Stimulated activated CD8-positive, alpha-beta memory T cell treated with anti-CD3 and anti-CD28 coated beads, Interleukin-4, amount 100 ng/mL, for 4 hours (primary cell): ENCODE data around the gene BCL11B.

Experiments
- DNase-seq, 2 donors: peaks; one replicate each; pipeline ENCODE4 v3.0.0-alpha.2; 2020; ENCODE audit warnings: low read depth in 2 of 2, low spot score in 1 of 2

BCL11B gene

DNA sequence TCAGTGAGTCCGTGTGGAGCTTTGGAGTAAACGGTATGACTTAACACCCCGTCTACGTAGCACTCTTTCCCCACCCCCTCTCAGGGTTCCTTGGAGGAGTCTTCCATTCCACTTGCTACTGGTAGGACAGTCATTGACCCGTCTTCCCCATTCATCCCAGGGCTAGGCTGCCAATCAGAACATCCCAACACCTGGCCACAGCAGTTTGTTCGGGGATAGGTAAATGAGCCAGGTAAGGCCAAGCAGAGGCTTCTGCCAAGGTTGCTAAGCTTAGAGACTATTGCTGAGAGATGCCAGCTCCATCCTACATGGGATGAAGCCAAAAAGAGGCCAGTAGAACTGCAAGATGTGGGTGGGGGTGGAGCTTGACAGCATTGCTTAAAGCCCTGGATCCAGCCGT lies 130.8 kb downstream of the BCL11B start:
- DNase-seq, result no peak

DNA sequence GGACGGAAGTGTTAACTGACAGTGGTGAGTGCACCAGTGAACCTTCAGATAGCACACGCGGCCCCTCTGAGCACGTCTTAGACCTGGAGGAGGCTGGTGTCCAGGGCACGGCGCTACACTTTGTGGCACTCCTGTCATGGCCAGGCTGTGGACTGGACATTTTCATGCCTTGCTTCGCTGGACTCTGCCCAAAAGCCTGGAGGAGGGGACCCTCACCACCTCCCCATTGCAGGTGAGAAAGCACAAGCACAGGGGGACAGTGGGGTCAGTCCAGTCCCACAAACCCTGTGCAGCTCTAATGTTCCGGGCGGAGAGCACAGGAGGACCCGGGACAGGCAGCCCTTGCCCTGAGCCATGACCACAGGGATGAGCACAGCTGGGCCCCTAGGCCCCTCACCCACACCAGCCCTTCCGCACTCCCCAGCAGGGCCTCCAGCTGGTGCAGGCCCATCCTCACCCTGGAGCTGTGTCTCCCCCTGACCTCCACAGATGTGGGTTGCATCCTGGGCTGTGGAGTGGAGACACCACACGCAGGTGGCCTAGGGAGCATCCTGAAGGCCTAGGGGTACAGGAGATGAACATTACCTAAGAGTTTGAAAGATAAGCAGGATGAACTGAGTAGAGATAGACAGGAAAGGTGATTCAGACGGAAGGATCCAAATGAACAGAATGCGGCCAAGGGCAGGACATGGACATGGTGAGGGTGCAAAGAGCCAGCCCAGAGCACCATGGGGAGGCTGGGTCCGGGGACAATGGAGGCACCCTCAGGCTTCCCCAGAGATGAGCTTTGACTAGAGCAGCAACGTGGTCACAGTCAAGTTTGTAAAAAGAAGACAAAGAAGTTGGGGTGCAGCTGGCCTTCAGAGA lies 132.8 kb downstream of the BCL11B start:
- no peak for DNase-seq

DNA sequence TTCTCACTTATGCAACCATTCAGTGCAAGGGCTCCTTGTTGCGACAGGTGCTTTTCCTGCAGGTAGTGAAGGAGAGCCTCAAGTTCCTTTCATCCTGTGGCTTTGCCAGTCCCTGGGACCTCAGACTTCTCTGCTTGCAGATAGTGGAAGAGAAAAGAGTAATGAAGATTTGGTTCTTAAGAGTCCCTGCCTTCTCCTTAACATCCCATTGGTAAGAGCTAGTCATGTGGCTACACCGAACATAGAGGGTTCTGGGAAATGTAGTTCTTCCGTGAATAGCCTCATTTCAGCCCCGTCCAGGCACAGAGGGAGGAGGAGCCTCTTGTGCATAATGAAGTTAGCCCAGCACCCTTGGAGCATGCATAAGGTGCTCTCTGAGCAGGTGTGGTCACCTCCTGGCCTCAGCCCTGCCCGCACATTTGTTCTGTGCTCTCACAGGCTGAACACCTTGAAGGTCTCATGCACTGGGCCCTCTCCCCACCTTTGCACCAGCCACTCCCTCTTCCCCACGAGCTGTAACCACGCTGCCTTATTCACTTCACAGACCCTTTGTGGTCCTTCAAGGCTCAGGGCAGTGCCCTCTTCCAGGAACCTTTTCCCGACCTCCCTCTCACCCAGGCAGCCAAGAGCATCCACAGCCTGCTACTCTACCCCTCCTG lies 134.0 kb downstream of the BCL11B start:
- DNase-seq, result no peak

GRCh38 chr14:99137001-99137700 lies 134.8 kb downstream of the BCL11B start:
- no peak for DNase-seq

DNA sequence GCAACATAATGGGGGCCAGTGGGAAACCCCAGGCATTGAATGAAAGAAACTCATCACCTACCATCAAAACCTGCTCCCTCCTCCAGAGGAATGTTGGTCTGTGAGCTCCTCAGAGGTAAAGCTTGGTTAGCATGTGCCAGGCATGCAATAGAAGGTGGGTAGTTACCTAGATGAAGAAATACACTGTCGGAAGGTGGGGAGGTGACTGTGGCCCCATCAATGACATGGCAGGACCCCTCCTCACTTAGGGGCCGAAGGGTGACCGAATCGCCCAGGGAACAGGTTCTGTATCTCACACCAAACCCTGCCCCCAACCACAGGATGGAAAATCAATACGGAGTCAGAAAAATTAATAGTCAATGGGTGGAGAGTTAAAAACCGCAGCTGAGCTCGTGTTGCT lies 135.6 kb downstream of the BCL11B start:
- no peak for DNase-seq

- DNase-seq, result no peak
Observed at GRCh38 chr14:99136047-99136400, 136.0 kb downstream of the BCL11B start.

DNA sequence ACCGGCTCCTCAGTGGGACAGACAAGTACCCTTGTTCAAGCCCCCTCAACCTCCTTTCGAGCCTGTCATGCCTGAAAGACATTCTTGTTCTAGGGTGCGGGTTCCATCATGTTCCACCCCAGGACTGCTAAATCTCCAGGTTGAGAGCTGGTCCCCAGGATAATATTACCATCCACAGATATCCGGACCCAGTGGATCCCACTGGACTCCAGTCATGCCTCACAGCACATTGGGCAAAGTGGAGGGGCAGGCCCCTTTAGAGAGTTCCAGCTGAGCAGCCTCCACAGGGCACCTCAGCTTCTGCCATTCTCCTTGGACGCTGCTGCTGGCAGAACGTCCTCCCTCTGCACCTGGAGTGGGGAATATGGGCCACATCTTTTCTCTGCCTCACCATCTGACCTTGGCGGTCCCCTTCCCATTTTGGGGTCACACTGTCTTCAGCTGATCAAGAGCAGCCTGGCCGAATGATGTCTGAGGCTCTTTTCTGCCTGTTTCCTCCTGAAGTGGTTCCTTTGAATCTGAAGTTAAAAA lies 137.4 kb downstream of the BCL11B start:
- no peak for DNase-seq

DNA sequence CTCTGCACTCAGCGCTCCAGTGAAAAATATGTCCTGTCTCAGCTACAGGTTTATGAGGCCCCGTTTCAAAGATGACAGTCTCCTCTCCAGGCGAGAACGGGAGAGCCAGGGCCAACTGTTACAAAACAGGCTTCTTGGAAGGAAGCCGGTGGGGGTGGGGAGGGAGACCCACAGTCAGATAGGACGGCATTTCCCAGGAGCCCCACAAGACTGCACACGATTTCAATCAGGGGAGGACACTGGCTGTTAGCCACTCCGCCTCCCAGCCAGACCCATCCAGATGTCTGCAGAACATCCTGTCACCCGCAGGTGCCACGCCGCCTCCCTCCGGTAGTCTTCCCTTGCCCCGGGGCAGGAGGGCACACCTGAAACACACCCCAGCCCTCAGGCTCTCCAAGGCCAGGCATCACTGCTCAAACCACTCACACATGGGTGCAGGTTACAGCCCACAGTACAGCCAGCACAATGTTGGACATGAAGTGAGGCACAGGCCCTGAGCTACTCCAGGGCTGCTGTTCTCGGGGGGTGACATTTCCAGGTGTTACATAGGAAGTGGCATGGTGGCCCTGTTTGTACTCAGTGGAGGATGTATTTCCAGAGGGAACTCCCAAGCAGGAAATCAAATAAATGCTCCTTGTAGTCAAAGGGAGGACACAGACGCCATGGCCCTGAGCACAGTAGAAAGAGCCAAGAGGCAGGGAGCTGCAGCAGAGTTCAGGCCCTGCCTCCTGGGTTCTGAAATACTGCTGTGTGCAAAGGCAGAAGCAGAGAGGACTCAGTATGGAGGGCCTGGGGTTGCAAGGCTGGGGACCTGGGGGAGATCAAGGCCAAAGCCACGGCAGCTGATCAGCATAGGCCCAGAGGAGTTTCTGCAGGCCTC lies 138.1 kb downstream of the BCL11B start:
- no peak for DNase-seq

DNA sequence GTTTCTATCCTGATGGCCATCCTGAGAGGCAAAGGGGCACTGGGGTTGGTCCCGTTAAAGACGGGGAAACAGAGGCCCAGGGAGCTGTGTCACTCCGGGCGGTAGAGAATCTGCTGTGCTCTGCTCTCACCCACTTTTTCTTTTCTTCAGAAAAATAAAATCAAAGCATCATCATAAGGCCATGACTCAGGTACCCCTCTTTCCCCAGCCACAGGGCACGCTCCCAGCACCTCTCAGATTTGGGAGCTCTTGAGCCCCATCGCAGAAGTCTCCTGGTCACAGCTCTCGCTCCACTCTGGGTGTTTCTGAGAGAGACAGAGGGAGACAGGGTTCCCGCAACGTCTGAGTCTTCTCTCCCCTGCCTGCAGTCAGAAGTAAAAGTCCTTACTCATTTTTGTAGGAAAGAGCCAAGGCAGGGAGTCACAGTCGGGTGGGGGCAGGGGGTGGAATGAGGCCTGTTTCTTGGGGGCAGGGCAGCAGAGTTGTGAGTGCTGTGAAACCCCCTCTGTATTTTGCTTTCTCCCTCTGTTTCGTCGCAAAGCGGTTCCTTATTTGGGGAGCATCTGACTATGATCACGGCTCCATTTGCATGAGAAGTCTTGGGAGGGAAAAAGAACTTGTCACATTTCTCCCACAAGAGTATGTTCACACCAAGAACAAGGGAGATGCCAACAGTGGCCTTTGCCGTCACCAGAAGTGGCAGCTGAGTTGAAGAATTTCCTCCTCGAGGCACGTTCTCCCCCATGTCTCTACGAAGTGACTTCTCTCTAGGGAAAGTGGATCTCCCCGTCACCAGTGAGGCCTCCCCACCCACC lies 139.0 kb downstream of the BCL11B start:
- DNase-seq, result no peak

DNA sequence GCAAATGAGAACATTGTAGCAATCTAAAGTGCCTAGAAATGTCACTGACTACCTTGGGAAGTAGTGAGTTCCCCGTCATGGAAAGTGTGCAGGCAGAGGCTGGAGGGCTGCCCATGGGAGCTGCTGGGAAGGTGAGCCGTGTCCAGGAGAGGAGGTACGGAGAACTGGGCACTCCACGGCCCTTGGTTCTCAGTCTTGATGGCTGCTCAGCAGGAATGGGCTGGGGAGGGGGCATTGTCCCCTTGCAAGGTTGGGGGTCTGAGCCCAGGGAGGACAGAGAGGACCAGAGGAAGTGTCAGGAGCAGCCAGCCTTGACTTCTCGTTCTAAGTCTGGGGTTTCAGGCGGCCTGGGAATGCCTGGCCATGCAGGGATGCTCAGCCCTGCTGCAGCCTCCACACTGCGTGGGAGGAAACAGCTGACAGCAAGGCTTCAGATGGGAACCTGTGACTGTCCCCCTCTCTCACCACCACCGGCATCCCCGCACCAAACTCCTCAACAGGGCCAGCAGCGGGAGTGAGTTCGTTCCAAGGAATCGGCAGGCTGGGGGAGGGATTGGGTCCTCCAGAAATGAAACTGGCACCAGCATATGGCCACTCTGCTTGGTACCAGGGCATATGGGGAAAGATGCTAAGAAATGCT lies 140.2 kb downstream of the BCL11B start:
- no peak for DNase-seq

GRCh38 chr14:99129998-99130397 lies 142.0 kb downstream of the BCL11B start:
- no peak for DNase-seq

GRCh38 chr14:99129211-99129696 lies 142.7 kb downstream of the BCL11B start:
- no peak for DNase-seq

GRCh38 chr14:99128185-99128584 lies 143.8 kb downstream of the BCL11B start:
- DNase-seq, result no peak

DNA sequence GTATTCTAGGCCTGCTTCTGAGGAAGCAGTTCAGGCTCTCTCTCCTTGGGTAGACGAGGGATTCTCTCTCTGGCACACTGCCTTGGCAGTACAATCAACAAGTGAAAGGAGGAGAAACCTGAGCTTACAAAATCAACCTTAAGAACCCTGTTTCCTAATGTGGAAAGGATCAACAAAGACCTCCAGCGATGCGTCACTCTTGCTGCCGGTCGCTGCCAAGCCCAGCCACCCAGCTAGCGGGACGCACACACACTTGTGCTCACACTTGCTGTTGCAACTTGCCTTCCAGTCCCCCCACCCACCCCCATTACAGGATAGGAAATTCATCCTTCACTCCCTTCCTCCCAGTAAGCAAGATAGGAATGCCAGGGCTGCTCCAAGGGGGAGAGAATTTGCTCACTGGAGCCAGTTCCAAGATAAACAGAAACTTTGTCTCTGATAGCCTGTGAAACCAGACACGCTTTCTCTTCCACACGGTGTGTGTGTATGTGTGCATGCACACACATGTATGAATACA lies 144.3 kb downstream of the BCL11B start:
- DNase-seq, result no peak

- DNase-seq, result no peak
Observed at GRCh38 chr14:99125616-99126431, 146.2 kb downstream of the BCL11B start.

DNA sequence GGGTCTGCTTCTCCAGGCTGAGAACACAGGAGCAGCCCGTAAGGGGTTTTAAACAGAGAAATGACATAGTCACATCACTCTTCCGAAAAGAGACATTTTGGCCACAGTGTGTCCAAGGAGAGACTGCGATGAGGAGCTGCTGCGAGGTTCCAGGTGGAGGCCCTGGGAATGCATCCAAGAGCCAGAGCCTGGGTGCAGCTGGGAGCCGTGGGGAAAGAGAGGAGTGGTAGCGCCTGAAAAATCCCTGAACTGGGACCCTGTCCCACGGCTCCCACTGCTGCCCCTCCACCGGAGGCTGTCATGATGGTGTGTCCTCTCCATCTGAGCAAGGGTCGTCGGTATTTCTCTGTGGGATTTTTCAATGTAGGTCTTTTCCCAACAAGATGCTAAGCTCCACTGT lies 146.9 kb downstream of the BCL11B start:
- no peak for DNase-seq

DNA sequence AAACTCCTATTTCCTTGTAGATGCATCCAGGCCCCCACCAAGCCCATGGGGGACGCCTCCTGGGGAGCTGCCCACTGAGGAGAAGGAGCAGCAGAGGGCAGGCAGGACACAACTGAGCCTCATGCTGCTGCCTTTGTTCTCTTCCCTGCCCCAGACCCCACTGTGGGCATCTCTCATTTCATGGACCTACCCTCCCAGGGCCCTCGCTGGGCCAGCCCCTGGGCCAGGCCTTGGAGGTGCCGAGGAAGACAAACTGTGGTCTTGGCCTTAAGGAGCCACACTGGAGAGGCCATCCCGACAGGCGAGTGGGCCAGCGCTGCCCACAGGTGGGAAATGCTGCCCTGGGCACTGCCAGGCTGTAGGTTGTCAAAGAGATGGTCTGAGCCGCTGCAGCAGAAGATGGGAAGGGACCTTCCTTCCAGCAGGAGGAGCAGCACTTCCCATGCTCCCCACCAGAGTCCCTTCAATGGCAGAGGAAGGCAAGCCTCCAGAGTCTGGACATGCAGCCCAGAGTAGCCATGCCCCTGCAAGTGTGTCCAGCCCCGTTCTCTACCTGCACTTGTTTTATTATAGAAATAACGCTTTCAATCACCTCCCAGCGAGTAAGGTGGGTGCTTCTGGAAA lies 147.4 kb downstream of the BCL11B start:
- DNase-seq, result no peak
